ENCODE data around the gene CA10. TPM values are rescaled to one million over a fixed set of nuclear protein-coding genes. Genes with fewer than 3 reads are reported as not detected.
A peak's percentile ranks its signal among the peaks of the same experiment; 100 is the strongest.

The CA10 gene
- total and polyA plus RNA-seq, 9 of the 15 experiments (the other 6 are each of a cell fraction or from before 2014, with no cell fraction given): not detected

- no peak for TF ChIP-seq RERE (CRISPR knock-in tag; IDR thresholded peaks at IDR 0.05; ENCODE audit: borderline replicate concordance)
- no peak for TF ChIP-seq SMARCA4 (IDR thresholded peaks at IDR 0.05)
Observed at GRCh38 chr17:52110923-52111581, 47.5 kb downstream of the CA10 start (continued).

- TF ChIP-seq CTBP1 (IDR thresholded peaks at IDR 0.05; ENCODE audit: borderline replicate concordance) (no peak), RAD21 (CRISPR knock-in tag; conservative IDR thresholded peaks at IDR 0.05 in 1 of 2, IDR thresholded peaks at IDR 0.05 in 1 of 2) (peak; percentile 29 to 62; a peak in 3 of 4 replicates), CTCF (IDR thresholded peaks at IDR 0.05 in 2 of 3, conservative IDR thresholded peaks at IDR 0.05 in 1 of 3; ENCODE audit: insufficient read depth in 2 of 3, low read depth in 1 of 3, low read length in 3 of 3) (peak; percentile 28 to 68 (median 57); a peak in 5 of 6 replicates)
- H3K27me3 ChIP-seq (ENCODE audit: control insufficient read depth in 2 of 2, insufficient read depth in 2 of 2, low read length in 2 of 2): no peaks in the 10 kb centered on the region
- no peak for FAIRE-seq
- H3K36me3 ChIP-seq (ENCODE audit: control insufficient read depth, insufficient read depth, low read length): no peaks in the 10 kb centered on the region
- no peak overlapping the region for H3K9ac ChIP-seq (ENCODE audit: insufficient read depth in 1 of 2, low read depth in 2 of 2, low read length in 2 of 2)
- H3K4me1 ChIP-seq (replicated peaks in 1 of 2; ENCODE audit: control insufficient read depth in 2 of 2, insufficient read depth in 2 of 2, low read length in 2 of 2): no peaks in the 10 kb centered on the region
- in situ Hi-C loops (cut with MboI) (no loop called here), intact Hi-C loops (cut with micrococcal nuclease) (loop anchor here (1.0 to 10.0 kb wide), 2 partner anchors 342 to 732 kb away; no protein-coding TSS in a partner anchor)
- ChIA-PET POLR2A (no interaction called here), CTCF (ENCODE audit: low intra/inter-chr PET ratio) (no interaction called here)
- WGBS (ENCODE audit: insufficient coverage, low coverage, missing lambda C conversion rate): 1% methylated on average over 7 of the region's 7 CpGs
- H3K79me2 ChIP-seq (ENCODE audit: control insufficient read depth, insufficient read depth, low read length): no peaks in the 10 kb centered on the region
- no peak overlapping the region for H3K27ac ChIP-seq (ENCODE audit: extremely low read depth, low read depth, low read length)
- H4K20me1 ChIP-seq (replicated peaks; ENCODE audit: control insufficient read depth, insufficient read depth, low read length): no peaks in the 10 kb centered on the region
- H2AFZ ChIP-seq (ENCODE audit: low read depth, low read length): no peak overlapping the region
- BruUV-seq (replicated peaks): no TSS peak
- ATAC-seq: no peak
- no peaks in the 10 kb centered on the region for H3K9me1 ChIP-seq (ENCODE audit: control insufficient read depth, insufficient read depth, low read length)
- no peak overlapping the region for H3K4me3 ChIP-seq
- H3K9me3 ChIP-seq (replicated peaks; ENCODE audit: control insufficient read depth, insufficient read depth, low read depth, low read length): no peaks in the 10 kb centered on the region
- no peak overlapping the region for H3K4me2 ChIP-seq (ENCODE audit: insufficient read depth, low read length)
- DNase-seq (ENCODE audit: extremely low read depth in 1 of 4, low spot score in 3 of 4): peak; percentile 34 to 43 (median 41)
Observed at GRCh38 chr17:52106638-52107261, 51.8 kb downstream of the CA10 start.

All from K562 (cell line).